HepG2 (cell line): ENCODE results near the gene FOXG1. TPM values are rescaled to one million over a fixed set of nuclear protein-coding genes. Genes with fewer than 3 reads are reported as not detected.
A peak's percentile ranks its signal among the peaks of the same experiment; 100 is the strongest.

Experiments
- CEBPG ChIP-seq: IDR thresholded peaks from 2 replicates; pipeline ENCODE4 v1.6.1; 2016
- IKZF4 ChIP-seq: sonication (generic); formaldehyde crosslinking; IDR thresholded peaks from 2 replicates; pipeline ENCODE4 v1.5.1; 2020; ENCODE audit warnings: borderline replicate concordance, mild to moderate bottlenecking, low read depth, missing genetic modification reagents; ENCODE audit errors: not compliant biosample characterization
- JARID2 ChIP-seq: sonication (generic); formaldehyde crosslinking; IDR thresholded peaks from 2 replicates; pipeline ENCODE4 v1.8.1; 2023; ENCODE audit warnings: missing genetic modification reagents, inconsistent platforms; ENCODE audit not compliant: insufficient replicate concordance
- JUN ChIP-seq: sonication (generic); formaldehyde crosslinking; IDR thresholded peaks from 2 replicates; pipeline ENCODE4 v1.4.0; 2020; ENCODE audit warnings: mild to moderate bottlenecking, missing genetic modification reagents
- MAFF ChIP-seq: IDR thresholded peaks from 2 replicates; pipeline ENCODE4 v1.6.1; 2011; ENCODE audit warnings: low read depth, low read length, improper control_type of control experiment
- NR3C1 ChIP-seq: sonication (generic); formaldehyde crosslinking; IDR thresholded peaks from 2 replicates; pipeline ENCODE4 v1.4.0; 2020; ENCODE audit warnings: missing genetic modification reagents
- PCBP1 ChIP-seq: fragments of 200-400 bp; formaldehyde crosslinking; IDR thresholded peaks from 2 replicates; pipeline ENCODE4 v1.6.1; 2017; ENCODE audit warnings: mild to moderate bottlenecking, low read depth, low read length, borderline replicate concordance
- SP5 ChIP-seq: IDR thresholded peaks from 2 replicates; pipeline ENCODE4 v1.6.1; 2016; ENCODE audit warnings: low read depth, borderline replicate concordance
- TAF15 ChIP-seq: fragments of 200-400 bp; formaldehyde crosslinking; IDR thresholded peaks from one replicate; pipeline ENCODE4 v1.6.1; 2018; ENCODE audit warnings: mild to moderate bottlenecking, low read depth, low read length; ENCODE audit not compliant: poor library complexity, severe bottlenecking
- ZFP82 ChIP-seq: sonication (generic); formaldehyde crosslinking; IDR thresholded peaks from 2 replicates; pipeline ENCODE4 v1.5.1; 2020; ENCODE audit warnings: mild to moderate bottlenecking, missing genetic modification reagents, borderline replicate concordance
- ZFX ChIP-seq: sonication (generic); formaldehyde crosslinking; IDR thresholded peaks from 2 replicates; pipeline ENCODE4 v1.4.0; 2020; ENCODE audit warnings: mild to moderate bottlenecking, low read depth, missing genetic modification reagents, moderate library complexity
- ZNF121 ChIP-seq: sonication (generic); formaldehyde crosslinking; IDR thresholded peaks from 2 replicates; pipeline ENCODE4 v1.5.0; 2020; ENCODE audit warnings: mild to moderate bottlenecking, missing genetic modification reagents
- ZNF274 ChIP-seq: sonication (generic); formaldehyde crosslinking; IDR thresholded peaks from 2 replicates; pipeline ENCODE4 v1.5.1; 2020; ENCODE audit warnings: mild to moderate bottlenecking, missing genetic modification reagents
- ZNF282 ChIP-seq: fragments of 450-650 bp; IDR thresholded peaks from 2 replicates; pipeline ENCODE4 v1.6.1; 2018; ENCODE audit not compliant: partially characterized antibody
- ZNF496 ChIP-seq: sonication (generic); formaldehyde crosslinking; IDR thresholded peaks from 2 replicates; pipeline ENCODE4 v1.8.1; 2023; ENCODE audit warnings: mild to moderate bottlenecking, moderate library complexity, missing genetic modification reagents; ENCODE audit not compliant: insufficient replicate concordance
- ZNF616 ChIP-seq: sonication (generic); formaldehyde crosslinking; IDR thresholded peaks from 2 replicates; pipeline ENCODE4 v1.5.0; 2020; ENCODE audit warnings: low read depth, mild to moderate bottlenecking, missing genetic modification reagents
- ZSCAN20 ChIP-seq: sonication (generic); formaldehyde crosslinking; IDR thresholded peaks from 2 replicates; pipeline ENCODE4 v1.4.0; 2020; ENCODE audit warnings: missing genetic modification reagents, mild to moderate bottlenecking, borderline replicate concordance
- ZSCAN21 ChIP-seq: sonication (generic); formaldehyde crosslinking; IDR thresholded peaks from 2 replicates; pipeline ENCODE4 v1.8.0; 2022; ENCODE audit warnings: mild to moderate bottlenecking, missing genetic modification reagents, moderate library complexity, borderline replicate concordance
- polyA plus RNA-seq, 8 experiments: library from polyadenylated mRNA; depleted of rRNA in 3 of 8; stranded (reverse) in 7 of 8; unstranded in 1 of 8; fragments of >200 nt; fragmentation: Illumina TruSeq in 4 of 8; extraction: Trizol in 4 of 8; gene quantifications; 2 replicates each; pipeline versions ENCODE4 v1.2.1 to v1.2.3, GENCODE V29; 2011 to 2016; ENCODE audit warnings: low read depth in 4 of 8, missing spikeins in 1 of 8, mixed read lengths in 1 of 8; ENCODE audit not compliant: insufficient read depth in 1 of 8
- total RNA-seq, 5 experiments: library from RNA; depleted of rRNA; stranded (reverse); fragments of >200 nt; fragmentation: Illumina TruSeq; extraction: Trizol; gene quantifications; 2 replicates each; pipeline ENCODE4 v1.2.3, GENCODE V29; 2016; ENCODE audit warnings: low read depth in 1 of 5
- TF ChIP-seq, protein P1 (sequence below): sonication (generic); formaldehyde crosslinking; IDR thresholded peaks from 2 replicates; pipeline ENCODE4 v1.9.0; 2021; ENCODE audit warnings: missing genetic modification reagents, borderline replicate concordance
- TF ChIP-seq, protein P2 (sequence below): sonication (generic); formaldehyde crosslinking; IDR thresholded peaks from 2 replicates; pipeline ENCODE4 v1.5.0; 2020; ENCODE audit warnings: missing genetic modification reagents
- TF ChIP-seq, protein P3 (sequence below), 2 experiments: sonication (generic) in 1 of 2; formaldehyde crosslinking in 1 of 2; IDR thresholded peaks; 2 replicates each; pipeline versions ENCODE4 v1.4.0 to v1.6.1; 2018 to 2020; ENCODE audit warnings: missing genetic modification reagents in 2 of 2, borderline replicate concordance in 1 of 2, low read depth in 1 of 2, mild to moderate bottlenecking in 1 of 2, missing biosample characterization in 1 of 2
- TF ChIP-seq, protein P4 (sequence below): IDR thresholded peaks from 2 replicates; pipeline ENCODE4 v1.6.1; 2016; ENCODE audit warnings: missing biosample characterization, missing genetic modification reagents, low read depth

The FOXG1 gene
- total and polyA plus RNA-seq, 2 of the 13 experiments (the other 11 are each of a cell fraction or from before 2014, with no cell fraction given): not detected

DNA sequence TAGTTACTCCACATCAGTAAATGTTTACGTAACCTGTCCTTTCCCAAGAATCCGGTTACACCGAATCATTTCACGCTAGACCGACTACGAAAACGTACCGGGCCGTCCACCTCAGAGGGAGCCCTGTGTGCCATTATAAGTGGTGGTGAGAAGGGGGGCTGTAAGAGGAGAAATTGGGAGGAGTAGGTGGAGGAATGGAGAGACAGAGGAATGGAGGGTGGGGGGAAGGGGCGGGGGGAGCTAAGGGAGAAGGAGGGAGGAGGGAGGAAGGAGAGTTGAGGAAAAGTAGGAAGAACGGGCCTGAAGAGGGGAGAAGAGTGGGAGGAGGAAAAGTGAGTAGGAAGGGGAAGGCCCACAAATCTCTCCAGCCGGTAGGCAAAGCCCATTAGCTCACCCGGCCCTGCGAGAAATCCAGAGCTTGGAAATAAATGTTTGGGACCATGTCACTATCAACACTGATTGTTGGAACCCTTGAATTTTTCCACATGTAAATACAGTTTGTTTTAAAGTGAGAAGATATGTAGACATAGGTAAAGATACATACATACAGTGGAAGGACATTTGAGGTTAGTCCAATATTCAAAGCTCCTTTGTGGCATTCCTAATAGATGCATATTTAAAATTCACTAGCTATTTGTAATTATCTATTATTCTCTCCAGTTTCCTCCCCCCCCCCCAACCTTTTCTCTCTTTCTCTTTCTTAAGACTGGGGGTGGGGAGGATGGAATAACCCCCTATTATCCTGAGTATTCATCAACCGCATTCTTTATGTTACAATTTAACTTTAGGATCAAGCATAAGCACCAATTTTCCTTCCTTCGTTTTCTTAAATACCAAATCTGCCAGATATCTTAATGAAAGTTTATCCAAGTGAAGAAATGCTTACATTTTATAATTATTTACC is 2.1 kb upstream of the FOXG1 start (continued):
- TF ChIP-seq ZFP82 (no peak), ZNF282 (no peak), ZFX (CRISPR knock-in tag) (no peak), CEBPG (CRISPR knock-in tag) (0 out of 2 replicates have a peak, but pooled peaks have one; percentile 16), NR3C1 (CRISPR knock-in tag) (no peak), ZNF616 (CRISPR knock-in tag) (no peak), SP5 (CRISPR knock-in tag) (no peak), JARID2 (CRISPR knock-in tag) (no peak), ZSCAN20 (no peak), ZSCAN21 (CRISPR knock-in tag) (no peak), ZNF121 (CRISPR knock-in tag) (no peak), ZNF496 (CRISPR knock-in tag) (no peak), PCBP1 (0 out of 2 replicates have a peak, but pooled peaks have one; percentile 67), MAFF (no peak), IKZF4 (no peak), JUN (CRISPR knock-in tag) (no peak), TAF15 (no peak), ZNF274 (CRISPR knock-in tag) (no peak)
- TF ChIP-seq, protein P1, sequence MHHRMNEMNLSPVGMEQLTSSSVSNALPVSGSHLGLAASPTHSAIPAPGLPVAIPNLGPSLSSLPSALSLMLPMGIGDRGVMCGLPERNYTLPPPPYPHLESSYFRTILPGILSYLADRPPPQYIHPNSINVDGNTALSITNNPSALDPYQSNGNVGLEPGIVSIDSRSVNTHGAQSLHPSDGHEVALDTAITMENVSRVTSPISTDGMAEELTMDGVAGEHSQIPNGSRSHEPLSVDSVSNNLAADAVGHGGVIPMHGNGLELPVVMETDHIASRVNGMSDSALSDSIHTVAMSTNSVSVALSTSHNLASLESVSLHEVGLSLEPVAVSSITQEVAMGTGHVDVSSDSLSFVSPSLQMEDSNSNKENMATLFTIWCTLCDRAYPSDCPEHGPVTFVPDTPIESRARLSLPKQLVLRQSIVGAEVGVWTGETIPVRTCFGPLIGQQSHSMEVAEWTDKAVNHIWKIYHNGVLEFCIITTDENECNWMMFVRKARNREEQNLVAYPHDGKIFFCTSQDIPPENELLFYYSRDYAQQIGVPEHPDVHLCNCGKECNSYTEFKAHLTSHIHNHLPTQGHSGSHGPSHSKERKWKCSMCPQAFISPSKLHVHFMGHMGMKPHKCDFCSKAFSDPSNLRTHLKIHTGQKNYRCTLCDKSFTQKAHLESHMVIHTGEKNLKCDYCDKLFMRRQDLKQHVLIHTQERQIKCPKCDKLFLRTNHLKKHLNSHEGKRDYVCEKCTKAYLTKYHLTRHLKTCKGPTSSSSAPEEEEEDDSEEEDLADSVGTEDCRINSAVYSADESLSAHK (CRISPR knock-in tag): no peak
- TF ChIP-seq, protein P2, sequence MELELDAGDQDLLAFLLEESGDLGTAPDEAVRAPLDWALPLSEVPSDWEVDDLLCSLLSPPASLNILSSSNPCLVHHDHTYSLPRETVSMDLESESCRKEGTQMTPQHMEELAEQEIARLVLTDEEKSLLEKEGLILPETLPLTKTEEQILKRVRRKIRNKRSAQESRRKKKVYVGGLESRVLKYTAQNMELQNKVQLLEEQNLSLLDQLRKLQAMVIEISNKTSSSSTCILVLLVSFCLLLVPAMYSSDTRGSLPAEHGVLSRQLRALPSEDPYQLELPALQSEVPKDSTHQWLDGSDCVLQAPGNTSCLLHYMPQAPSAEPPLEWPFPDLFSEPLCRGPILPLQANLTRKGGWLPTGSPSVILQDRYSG (CRISPR knock-in tag): no peak
- TF ChIP-seq, protein P3, sequence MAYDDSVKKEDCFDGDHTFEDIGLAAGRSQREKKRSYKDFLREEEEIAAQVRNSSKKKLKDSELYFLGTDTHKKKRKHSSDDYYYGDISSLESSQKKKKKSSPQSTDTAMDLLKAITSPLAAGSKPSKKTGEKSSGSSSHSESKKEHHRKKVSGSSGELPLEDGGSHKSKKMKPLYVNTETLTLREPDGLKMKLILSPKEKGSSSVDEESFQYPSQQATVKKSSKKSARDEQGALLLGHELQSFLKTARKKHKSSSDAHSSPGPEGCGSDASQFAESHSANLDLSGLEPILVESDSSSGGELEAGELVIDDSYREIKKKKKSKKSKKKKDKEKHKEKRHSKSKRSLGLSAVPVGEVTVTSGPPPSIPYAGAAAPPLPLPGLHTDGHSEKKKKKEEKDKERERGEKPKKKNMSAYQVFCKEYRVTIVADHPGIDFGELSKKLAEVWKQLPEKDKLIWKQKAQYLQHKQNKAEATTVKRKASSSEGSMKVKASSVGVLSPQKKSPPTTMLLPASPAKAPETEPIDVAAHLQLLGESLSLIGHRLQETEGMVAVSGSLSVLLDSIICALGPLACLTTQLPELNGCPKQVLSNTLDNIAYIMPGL (CRISPR knock-in tag; IDR thresholded peaks at IDR 0.05; ENCODE audit: borderline replicate concordance in 1 of 2, low read depth in 1 of 2): no peak
- TF ChIP-seq, protein P4, sequence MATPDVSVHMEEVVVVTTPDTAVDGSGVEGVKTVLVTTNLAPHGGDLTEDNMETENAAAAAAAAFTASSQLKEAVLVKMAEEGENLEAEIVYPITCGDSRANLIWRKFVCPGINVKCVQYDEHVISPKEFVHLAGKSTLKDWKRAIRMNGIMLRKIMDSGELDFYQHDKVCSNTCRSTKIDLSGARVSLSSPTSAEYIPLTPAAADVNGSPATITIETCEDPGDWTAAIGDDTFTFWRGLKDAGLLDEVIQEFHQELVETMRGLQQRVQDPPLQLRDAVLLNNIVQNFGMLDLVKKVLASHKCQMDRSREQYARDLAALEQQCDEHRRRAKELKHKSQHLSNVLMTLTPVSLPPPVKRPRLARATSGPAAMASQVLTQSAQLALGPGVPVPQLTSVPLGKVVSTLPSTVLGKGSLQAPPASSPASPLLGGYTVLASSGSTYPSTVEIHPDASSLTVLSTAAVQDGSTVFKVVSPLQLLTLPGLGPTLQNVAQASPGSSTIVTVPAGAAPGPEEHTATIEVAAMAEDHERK: no peak
